Activated CD4-positive, alpha-beta T cell treated with anti-CD3 and anti-CD28 coated beads for 48 hours (primary cell): ENCODE results near the gene NTM.

Experiments
- DNase-seq: peaks from one replicate; pipeline ENCODE4 v3.0.0-alpha.2; 2020

NTM gene

DNA sequence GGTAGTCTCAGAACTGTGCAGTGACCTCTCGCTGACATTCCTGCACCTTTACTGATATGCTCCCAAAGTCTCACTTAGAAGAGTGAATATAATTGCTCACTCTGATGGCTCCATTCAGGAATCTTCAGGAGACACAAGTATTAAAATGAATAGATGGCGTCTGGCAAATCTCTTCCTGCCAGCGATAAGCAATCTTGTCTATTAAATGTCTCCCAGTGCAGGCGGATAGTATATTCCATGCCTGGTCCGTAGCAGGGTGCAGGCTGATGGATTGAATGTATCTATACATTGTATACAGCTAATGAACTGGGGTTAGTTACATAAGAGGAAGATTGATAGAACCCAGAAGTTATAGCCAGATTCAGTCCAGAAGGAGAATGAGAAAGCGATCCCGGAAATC, 575.3 kb downstream of the NTM start:
- DNase-seq = no peak

DNA sequence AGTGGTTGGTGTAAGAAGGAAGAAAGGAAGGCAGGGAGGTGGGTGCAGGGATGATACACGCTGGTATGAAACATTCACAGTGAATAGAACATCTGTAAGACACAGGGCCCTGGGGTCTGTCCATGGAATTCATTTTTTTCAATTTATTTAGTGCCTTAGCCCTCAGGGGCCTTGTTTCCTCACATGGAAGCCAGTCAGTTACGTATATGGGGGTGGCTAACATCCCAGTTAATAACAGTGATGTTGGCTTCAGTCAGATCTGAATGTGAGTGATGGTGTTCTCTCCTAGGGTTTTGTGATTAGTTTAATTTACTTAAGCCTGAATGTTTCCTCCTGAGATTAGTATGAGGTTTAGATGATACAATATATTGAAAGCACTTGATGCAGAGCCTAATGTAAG, 577.1 kb downstream of the NTM start:
- no peak for DNase-seq

GRCh38 chr11:131951121-131951520, 580.7 kb downstream of the NTM start:
- DNase-seq = no peak

DNA sequence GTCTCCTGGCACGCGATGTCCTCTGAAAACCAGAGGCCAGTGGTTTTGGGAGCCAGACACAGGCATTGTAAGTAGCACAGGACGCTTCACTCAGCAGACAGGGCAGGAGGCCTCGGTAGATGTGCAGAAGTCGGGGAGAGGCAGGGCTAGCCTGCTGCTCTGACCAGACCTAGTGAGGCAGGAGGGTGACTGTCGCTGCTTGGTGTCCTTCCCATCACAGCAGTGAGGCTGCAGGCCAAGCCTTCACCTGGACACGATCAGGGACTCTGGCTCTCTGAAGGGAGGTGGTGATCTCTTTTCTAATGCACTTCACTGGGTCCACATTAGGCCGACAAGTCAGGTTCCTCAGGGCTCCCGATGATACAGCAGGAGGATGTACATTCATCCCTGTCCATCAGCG, 583.7 kb downstream of the NTM start:
- DNase-seq = no peak

DNA sequence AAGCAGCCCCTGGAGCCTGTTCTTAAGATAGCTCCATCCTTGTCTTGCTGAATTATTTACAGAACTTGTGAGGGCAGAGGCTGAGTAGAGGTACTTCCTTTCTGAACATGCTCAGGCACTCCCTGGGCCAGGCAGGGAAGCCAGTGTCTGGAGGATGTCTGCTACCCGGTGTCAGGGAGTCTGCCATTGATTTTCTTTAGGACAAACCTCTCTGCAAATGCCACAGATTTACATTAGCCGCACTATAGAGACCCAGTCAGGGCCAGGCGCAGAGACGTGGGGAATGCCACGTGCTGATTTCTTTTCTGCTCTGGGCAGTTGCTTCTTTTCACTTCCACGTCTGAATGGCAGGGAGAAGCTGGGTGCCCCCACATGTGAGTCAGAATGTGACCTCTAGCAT, 585.5 kb downstream of the NTM start:
- DNase-seq = no peak

DNA sequence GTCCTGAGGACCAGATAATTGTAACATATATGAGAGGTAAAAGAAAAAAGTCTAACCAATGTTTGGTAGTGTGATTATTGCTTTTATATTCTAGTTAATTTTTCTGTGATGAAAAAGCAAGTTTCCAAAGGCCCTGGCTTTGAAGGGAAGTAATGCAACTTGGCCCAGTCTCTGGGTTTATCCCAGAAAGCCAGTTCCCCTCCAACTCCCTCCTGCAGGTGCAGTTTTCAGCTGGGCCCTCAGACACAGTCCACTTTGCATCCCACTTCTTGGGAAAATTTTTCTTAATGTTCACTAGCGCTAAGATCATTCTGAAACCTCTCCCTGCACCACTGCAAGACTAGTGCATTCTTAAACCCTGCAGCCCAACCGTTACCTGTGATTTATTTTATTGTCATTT, 586.8 kb downstream of the NTM start:
- no peak for DNase-seq

- no peak for DNase-seq
Observed at GRCh38 chr11:131957875-131958274, 587.5 kb downstream of the NTM start.

- DNase-seq = no peak
Observed at GRCh38 chr11:131962818-131963217, 592.4 kb downstream of the NTM start.

- DNase-seq = no peak
Observed at GRCh38 chr11:131964698-131965483, 594.5 kb downstream of the NTM start.

GRCh38 chr11:131965504-131965903, 595.1 kb downstream of the NTM start:
- no peak for DNase-seq

DNA sequence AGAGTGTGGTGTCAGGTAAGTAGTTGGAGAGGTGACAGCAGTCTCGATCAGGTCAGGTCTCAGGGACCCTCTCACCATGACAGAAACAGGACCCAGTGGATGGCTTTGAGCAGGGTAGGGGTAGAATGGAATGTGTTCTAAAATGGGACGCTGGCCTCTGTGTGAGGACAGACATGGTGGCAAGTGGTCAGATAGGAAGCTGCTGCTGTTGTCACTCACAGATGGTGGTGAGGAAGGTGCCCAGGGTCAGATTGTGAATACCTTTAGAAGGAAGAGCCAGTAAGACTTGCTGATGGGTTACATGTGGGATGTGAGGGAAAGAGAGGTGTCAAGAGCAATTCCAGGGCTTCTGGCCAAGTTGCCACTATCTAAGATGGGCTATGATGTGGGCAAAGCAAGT, 596.3 kb downstream of the NTM start:
- DNase-seq = no peak

DNA sequence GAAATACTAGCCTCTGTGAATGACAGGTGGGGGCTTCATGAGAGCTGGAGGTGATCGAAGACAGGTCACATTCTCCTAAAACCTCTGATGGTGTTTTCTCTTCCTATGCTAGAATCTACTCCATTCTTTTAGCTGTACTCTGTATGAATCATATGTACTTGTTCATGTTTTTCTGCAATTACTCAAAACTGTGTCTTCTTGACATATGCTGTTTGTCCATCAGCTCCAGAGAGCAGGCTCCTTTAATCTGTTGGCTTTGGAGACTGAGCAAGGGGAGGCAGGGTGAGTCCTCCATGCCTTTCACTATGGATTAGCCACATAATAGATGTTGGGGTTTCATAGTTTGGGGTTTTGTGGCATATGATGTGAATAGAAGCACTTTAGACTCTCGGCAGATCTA, 598.8 kb downstream of the NTM start:
- no peak for DNase-seq

DNA sequence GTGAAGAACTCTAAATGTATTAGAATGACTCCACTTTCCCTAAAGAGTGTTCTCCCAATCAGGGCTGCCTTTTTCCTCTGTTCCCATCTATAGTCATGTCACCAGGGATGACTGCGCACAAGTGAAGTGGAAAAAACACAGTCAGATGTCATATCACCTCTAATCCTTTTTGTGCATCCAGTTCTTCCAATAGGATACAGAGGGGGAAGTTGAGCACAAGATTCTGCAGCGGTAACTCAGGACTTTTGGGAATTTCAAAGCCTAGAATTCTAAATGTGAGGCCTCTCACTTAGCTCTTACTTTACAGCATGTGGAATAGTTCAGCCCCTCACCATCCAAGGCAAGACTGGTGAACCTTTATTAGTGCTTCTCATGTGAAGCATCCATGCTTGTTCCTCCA, 602.6 kb downstream of the NTM start:
- DNase-seq = no peak

GRCh38 chr11:131975619-131976018, 605.2 kb downstream of the NTM start:
- DNase-seq = no peak

DNA sequence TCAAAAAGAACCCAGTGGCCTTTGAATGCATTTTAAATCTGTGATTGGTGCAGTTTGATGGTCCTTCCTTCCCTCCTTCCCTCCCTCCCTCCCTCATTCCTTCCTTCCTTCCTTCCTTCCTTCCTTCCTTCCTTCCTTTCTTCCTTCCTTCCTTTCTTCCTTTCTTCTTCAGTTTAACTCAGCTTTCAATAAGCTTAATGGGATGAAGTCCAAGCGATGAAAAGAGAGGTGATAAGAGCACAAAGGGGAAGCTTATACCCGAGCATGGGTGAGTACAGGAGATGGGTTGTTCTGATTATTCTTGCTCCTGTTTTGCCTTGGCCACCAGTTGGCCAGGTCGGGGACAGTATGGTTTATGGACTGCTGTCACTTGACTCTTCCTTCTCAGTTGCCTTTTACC, 605.6 kb downstream of the NTM start:
- no peak for DNase-seq

- DNase-seq = no peak
Observed at GRCh38 chr11:131977231-131977630, 606.8 kb downstream of the NTM start.

DNA sequence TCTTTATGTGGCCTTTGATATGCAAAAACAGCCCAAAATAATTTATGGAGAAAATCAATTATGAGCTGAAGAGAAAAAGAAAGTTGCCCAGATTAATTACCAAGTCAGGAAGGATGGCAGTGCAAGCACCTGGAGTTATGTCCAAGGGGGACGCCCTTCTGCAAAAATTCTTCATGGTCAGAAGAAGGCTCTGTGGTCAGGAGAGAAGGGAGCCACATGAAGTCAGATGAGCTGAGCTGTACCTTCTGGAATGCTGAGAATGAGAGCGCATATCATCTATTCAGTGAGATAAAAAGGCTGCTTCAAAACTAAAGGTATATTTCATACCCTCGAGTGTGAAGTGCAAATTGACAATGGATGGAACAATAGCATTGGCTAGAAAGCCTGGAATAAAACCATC, 607.4 kb downstream of the NTM start:
- DNase-seq = no peak

GRCh38 chr11:131978351-131978750, 607.9 kb downstream of the NTM start:
- DNase-seq = no peak

- no peak for DNase-seq
Observed at GRCh38 chr11:131979364-131979763, 608.9 kb downstream of the NTM start.

GRCh38 chr11:131980199-131980598, 609.8 kb downstream of the NTM start:
- no peak for DNase-seq

DNA sequence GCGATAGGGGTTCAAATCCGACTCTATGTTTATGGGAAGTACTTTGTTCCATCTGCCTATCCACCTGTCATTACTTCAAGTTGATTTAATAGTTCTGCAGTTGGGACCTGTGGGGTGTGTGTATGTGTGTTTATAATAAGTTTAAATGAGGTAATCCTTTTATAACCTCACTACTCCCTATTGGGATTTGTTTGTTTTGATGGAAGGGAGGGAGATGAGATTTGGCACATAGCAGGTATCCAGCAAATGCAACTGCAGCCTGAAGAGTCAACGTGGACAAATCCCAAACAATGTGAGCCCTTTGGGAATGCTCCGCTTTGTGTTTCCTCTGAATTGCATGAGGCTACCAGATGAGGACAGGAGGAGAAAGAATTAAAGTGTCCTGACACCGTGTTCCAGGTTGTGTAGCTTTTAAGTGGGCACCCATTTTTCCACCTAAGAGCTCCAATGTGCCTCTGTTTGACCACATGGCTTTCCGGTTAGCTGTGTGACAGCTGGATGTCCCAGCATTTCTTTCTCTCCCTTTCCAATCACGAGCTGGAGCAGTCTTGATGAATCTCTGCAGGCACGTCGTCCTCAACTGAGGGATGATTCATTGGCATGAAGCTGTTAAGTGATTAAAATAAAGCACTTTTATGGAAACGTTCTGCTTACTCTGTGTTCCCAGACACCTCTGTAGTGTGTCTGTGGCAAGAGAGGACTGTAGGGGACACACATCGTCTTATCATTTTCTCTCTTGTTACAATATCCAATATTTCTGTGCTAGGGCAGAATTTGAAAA, 610.7 kb downstream of the NTM start:
- no peak for DNase-seq

DNA sequence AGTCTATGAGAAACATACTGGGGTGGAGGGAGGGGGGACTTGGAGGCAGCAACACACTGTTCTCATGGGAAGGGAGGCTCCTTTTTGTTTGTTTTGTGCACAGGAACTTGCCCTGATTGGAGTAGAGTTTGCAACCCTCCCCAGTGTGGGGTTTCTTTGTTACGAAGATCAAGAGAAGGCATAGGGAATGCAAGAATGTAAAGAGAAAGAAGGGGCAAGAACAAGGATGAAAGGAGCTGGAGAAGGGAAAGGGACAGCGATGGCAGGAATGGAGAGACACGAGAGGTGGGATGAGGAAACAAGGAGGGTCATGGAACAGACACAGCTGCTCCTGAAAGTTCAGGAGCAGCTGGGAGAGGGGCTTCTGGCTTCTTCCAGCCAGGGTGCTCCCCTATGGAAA, 611.7 kb downstream of the NTM start:
- no peak for DNase-seq

DNA sequence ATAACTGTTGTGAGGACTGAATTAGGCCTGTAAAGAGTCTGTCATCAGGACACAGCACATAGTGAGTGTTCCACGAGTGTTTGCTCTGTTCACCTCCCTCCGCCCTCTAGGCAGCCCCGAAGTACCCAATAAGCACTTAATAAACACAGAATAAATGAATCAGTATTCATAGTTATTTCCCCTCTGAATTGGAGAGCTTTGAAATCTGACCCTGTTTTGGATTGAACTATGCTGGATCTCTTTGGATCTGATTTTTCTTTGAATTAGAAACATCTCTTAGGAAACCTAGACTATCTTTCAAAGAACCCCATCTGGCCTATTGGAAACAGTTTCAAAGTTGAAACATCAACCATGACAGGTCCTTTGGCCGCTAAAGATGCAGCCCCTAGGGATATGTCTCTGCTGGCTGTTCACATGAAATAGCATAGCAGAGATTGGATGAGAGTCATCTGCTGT, 615.5 kb downstream of the NTM start:
- no peak for DNase-seq

DNA sequence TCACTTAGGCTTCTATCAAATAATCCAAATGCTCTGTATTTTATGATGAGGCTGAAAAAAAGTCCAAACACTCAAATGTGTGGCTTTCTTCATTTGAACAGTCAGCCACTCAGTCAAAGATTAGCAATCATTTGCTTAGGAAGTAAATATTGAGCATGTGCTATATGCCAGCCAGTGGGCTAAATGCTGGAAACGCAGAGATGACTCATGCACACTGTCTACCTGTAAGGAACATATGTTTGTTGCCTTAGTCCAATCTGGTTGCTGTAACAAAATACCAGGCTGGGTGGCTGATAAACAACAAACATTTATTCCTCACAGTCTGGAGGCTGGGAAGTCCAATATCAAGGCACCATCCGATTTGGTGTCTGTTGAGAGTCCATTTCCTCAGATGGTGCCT, 617.3 kb downstream of the NTM start:
- DNase-seq = no peak

DNA sequence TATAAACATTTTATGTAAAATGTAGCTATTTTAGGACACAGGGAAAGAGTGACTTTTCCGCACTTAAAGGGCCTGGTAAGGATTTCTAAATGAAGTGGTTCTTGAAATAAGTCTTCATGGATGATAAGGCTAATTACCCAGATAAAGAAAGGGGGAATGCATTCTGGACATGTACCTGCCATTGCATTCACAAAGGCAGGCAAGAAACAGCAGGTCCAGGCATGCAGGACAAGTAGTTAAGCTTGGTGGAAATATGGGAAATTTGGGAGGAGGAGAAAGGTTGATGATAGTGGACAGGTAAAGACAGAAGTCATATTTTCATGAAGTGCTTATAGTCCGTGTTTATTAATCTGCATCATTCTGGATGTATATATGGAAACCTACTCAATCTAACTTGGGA, 621.2 kb downstream of the NTM start:
- DNase-seq = no peak
